BLaER1 treated with 17β-estradiol and CSF1 and Interleukin-3, amounts not matched to agents 10 nM and 100 nM (cell line): ENCODE data around the gene GALNTL6.

ENCODE experiments used
- H3K27ac ChIP-seq, 11 experiments: shearing (Covaris generic); formaldehyde crosslinking; 2 replicates each; pipeline ENCODE4 v1.8.1; 2022
- H3K27me3 ChIP-seq, 11 experiments: shearing (Covaris generic); formaldehyde crosslinking; 2 replicates each; pipeline ENCODE4 v1.8.1; 2022
- H3K36me3 ChIP-seq, 11 experiments: shearing (Covaris generic); formaldehyde crosslinking; 2 replicates each; pipeline ENCODE4 v1.8.1; 2022
- H3K4me1 ChIP-seq, 10 experiments: shearing (Covaris generic); formaldehyde crosslinking; 2 replicates each; pipeline ENCODE4 v1.8.1; 2022
- H3K4me2 ChIP-seq, 11 experiments: shearing (Covaris generic); formaldehyde crosslinking; 2 replicates each; pipeline ENCODE4 v1.8.1; 2022
- H3K4me3 ChIP-seq, 10 experiments: shearing (Covaris generic); formaldehyde crosslinking; 2 replicates each; pipeline ENCODE4 v1.8.1; 2022
- H3K9ac ChIP-seq, 11 experiments: shearing (Covaris generic); formaldehyde crosslinking; 2 replicates each; pipeline ENCODE4 v1.8.1; 2022
- H3K9me3 ChIP-seq, 11 experiments: shearing (Covaris generic); formaldehyde crosslinking; replicated peaks in 1 of 11; 2 replicates each; pipeline ENCODE4 v1.8.1; 2022
- H4K20me1 ChIP-seq, 11 experiments: shearing (Covaris generic); formaldehyde crosslinking; 2 replicates each; pipeline ENCODE4 v1.8.1; 2022
- Cebpa-rat ChIP-seq, 11 experiments: shearing (Covaris generic); IDR thresholded peaks; 2 replicates each; pipeline ENCODE4 v1.8.1; 2022

Gene GALNTL6

DNA sequence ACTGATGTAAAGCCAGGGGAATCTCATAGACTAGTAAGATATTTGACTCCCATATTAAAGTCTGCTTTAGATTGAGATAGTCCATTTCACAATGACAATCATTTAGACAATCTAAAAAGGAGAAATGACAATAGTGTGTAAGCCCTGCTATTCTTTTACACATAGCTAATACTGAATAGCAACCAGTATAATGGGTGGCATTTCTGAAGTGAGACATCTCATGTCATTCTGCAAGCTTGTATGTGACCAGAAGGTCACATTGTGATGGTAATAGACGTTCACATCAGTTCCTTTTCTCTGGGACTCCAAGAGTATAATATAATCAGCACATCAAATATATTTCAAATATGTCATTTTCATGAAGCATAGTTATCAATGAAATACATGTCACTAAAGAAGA is 440.2 kb downstream of the GALNTL6 start:
- no peaks in the 10 kb centered on the region for H3K36me3 ChIP-seq
- H3K27me3 ChIP-seq = no peaks in the 10 kb centered on the region
- no peaks in the 10 kb centered on the region for H4K20me1 ChIP-seq
- H3K9ac ChIP-seq = no peak overlapping the region
- no peak overlapping the region for H3K4me2 ChIP-seq
- H3K9me3 ChIP-seq = peaks cover 0 to 24% (median 7%) of the 10 kb centered on the region in 11 experiments; a peak in 7 of 22 replicates
- no peak overlapping the region for H3K27ac ChIP-seq
- no peak overlapping the region for H3K4me3 ChIP-seq
- no peak for TF ChIP-seq Cebpa-rat (IDR thresholded peaks at IDR 0.05)
- H3K4me1 ChIP-seq = no peaks in the 10 kb centered on the region

DNA sequence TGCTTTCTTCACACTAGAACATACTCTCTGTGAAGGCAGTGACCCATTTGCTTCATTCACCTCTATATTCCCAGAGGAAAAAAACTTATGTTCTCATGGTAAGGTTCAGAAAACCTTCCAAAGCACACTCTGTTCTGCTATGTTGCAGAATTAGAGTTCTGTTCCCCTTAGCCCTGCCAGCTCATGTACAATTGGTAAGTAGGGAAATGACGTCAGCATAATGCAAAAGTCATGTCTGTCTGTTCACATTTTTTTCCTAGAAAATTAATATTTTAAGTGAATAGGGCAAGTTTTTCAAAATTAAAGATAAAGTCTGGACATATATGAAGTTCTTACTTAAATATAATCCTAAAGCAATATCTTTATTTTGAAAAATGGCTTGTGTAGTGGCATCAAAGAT is 443.6 kb downstream of the GALNTL6 start:
- Histone ChIP-seq H3K9ac (no peak overlapping the region), H4K20me1 (no peaks in the 10 kb centered on the region), H3K4me3 (no peak overlapping the region), H3K27ac (no peak overlapping the region), H3K27me3 (no peaks in the 10 kb centered on the region), H3K4me1 (no peaks in the 10 kb centered on the region), H3K4me2 (no peak overlapping the region), H3K36me3 (no peaks in the 10 kb centered on the region), H3K9me3 (no peaks in the 10 kb centered on the region)
- TF ChIP-seq Cebpa-rat (IDR thresholded peaks at IDR 0.05) = no peak

DNA sequence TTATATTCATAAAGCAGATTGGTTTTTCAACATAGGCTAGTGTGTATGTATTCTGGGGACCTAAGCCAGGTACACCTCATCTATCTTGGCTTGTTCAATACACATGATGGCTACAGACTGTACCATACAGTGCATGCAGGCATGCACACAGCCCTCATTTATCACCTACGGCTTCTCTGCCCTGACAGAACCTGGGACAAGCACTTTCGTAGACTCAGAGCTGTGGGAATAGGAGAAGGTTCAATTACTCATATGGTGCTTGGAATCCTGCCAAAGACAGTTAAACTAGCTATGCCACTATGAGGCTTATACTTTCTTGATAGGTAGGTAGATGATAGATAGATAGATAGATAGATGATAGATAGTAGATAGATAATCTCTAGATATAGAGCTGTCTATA is 457.2 kb downstream of the GALNTL6 start:
- Histone ChIP-seq H3K4me2 (no peak overlapping the region), H3K9ac (no peak overlapping the region), H3K27ac (no peak overlapping the region), H4K20me1 (no peaks in the 10 kb centered on the region), H3K9me3 (no peaks in the 10 kb centered on the region), H3K36me3 (no peaks in the 10 kb centered on the region), H3K4me3 (no peak overlapping the region), H3K4me1 (no peaks in the 10 kb centered on the region), H3K27me3 (no peaks in the 10 kb centered on the region)
- TF ChIP-seq Cebpa-rat (IDR thresholded peaks at IDR 0.05) = no peak

DNA sequence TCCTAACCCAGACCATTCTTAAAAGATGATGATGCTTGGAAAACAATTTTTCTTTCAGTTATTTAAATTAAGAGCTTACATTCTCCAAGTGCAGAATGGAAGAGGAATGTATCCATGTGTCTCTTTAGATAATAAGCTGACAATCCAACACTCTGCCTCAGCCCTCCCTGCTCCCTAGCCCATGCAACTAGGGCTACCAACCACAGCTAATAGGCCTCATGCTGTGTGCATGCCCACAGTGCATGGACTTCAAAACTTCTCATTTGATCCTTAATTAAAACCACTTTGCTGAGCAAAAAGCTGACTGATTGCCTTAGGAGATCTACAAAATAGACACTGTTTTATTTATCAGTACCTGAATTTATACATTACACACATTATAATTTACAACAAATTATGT is 473.9 kb downstream of the GALNTL6 start:
- H3K9me3 ChIP-seq = no peaks in the 10 kb centered on the region
- H3K9ac ChIP-seq = no peak overlapping the region
- H3K4me3 ChIP-seq = no peak overlapping the region
- H3K27ac ChIP-seq = no peak overlapping the region
- H3K4me2 ChIP-seq = no peak overlapping the region
- H3K4me1 ChIP-seq = no peaks in the 10 kb centered on the region
- H4K20me1 ChIP-seq = no peaks in the 10 kb centered on the region
- H3K27me3 ChIP-seq = no peaks in the 10 kb centered on the region
- H3K36me3 ChIP-seq = no peaks in the 10 kb centered on the region
- TF ChIP-seq Cebpa-rat (IDR thresholded peaks at IDR 0.05) = no peak

DNA sequence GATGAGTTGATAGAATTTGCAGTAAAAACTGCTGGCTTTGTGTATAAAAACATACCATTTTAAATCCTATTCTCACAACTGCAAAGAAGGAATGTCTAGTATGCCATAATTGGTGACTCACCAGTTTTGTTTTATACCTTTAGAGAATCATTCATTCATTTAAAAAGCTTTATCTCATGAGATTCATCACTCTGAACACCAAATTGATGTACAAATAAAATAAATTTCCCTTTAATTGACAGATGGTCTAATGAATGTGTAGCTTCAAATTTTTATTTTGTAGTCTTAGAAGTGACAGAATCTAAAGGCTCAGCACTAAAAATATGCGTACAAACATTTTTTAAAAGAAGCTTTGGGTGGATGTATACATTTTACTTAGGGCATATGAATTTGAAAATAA is 492.5 kb downstream of the GALNTL6 start:
- H3K27ac ChIP-seq = no peak overlapping the region
- no peaks in the 10 kb centered on the region for H4K20me1 ChIP-seq
- no peak overlapping the region for H3K4me3 ChIP-seq
- H3K4me2 ChIP-seq = no peak overlapping the region
- no peaks in the 10 kb centered on the region for H3K36me3 ChIP-seq
- H3K27me3 ChIP-seq = no peaks in the 10 kb centered on the region; a peak in 1 of 22 replicates
- peaks cover 0 to 15% (median 11%) of the 10 kb centered on the region in 11 experiments; a peak in 15 of 22 replicates for H3K9me3 ChIP-seq
- no peak for TF ChIP-seq Cebpa-rat (IDR thresholded peaks at IDR 0.05)
- no peak overlapping the region for H3K9ac ChIP-seq
- peaks cover 0 to 13% (median 5%) of the 10 kb centered on the region in 10 experiments; a peak in 10 of 20 replicates for H3K4me1 ChIP-seq

DNA sequence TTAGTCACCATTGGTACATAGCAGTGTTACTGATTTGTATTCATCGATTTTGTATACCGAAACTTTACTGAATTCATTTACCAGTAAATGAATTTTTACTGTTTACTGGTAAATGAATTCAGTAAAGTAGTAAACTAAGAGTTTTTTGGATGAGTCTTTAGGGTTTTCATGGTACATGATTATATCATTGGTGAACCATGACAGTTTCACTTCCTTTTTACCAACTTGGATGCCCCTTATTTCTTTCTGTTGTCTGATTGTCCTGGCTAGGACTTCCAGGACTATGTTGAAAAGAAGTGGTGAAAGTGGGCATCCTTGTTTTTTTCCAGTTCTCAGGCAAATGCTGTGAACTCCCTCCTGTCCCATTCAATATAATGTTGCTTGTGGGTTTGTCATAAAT is 494.9 kb downstream of the GALNTL6 start:
- no peak overlapping the region for H3K4me3 ChIP-seq

DNA sequence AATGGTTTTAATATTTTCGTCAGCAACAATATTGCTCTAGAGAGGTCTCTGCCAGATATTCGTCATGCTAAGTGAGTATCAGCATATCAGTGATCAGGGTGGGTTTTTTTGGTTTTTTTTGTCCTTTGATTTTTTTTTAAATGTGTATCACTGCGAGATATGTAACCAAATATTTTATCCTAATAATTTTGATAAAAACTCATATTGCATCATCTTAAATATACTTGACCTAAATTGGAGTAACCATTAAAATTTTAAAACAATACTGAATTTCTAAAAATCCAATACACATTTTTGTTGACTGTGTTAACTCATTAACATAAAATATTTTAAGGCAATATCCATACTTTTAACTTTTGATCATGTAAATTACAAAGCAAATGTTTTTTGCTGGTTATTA is 498.5 kb downstream of the GALNTL6 start:
- no peaks in the 10 kb centered on the region for H4K20me1 ChIP-seq
- H3K4me3 ChIP-seq = no peak overlapping the region
- no peak overlapping the region for H3K4me2 ChIP-seq
- H3K36me3 ChIP-seq = no peaks in the 10 kb centered on the region
- no peak for TF ChIP-seq Cebpa-rat (IDR thresholded peaks at IDR 0.05)
- peaks cover 0 to 13% (median 5%) of the 10 kb centered on the region in 10 experiments; a peak in 10 of 20 replicates for H3K4me1 ChIP-seq
- peaks cover 0 to under 1% (median 0%) of the 10 kb centered on the region in 11 experiments; a peak in 1 of 22 replicates for H3K27me3 ChIP-seq
- H3K9ac ChIP-seq = no peak overlapping the region
- peaks cover 0 to 12% (median 9%) of the 10 kb centered on the region in 11 experiments; a peak in 15 of 22 replicates for H3K9me3 ChIP-seq
- H3K27ac ChIP-seq = no peak overlapping the region

More for the DNA sequence above, 494.9 kb downstream of the GALNTL6 start:
- Histone ChIP-seq H3K36me3 (no peaks in the 10 kb centered on the region), H3K27me3 (no peaks in the 10 kb centered on the region; a peak in 1 of 22 replicates), H3K9ac (no peak overlapping the region), H3K9me3 (peaks cover 0 to 15% (median 10%) of the 10 kb centered on the region in 11 experiments; a peak in 15 of 22 replicates), H3K27ac (no peak overlapping the region), H3K4me1 (peaks cover 0 to 13% (median 5%) of the 10 kb centered on the region in 10 experiments; a peak in 10 of 20 replicates), H4K20me1 (no peaks in the 10 kb centered on the region), H3K4me2 (peak overlapping the region in 8 of 11 experiments; percentile 0 to 56 (median 26); a peak in 8 of 22 replicates)
- TF ChIP-seq Cebpa-rat (IDR thresholded peaks at IDR 0.05) = no peak

DNA sequence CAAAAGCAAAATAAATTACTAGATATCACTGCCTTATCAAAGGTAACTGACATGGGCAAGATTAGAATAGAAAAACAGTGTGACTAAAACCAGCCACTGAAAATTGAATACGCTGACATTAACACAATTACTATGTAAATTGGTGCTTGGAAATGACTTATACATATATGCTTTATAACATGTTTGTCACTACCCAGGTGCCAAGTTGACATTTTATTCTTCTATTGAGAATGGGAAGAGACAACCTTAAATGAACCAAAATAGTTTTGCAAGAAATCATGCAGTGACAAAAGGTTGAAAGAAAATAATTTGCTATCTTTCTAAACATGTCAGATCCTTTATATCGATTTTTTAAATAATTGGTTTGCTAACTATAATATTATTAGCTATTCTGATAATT is 510.1 kb downstream of the GALNTL6 start:
- Histone ChIP-seq H4K20me1 (no peaks in the 10 kb centered on the region; a peak in 1 of 22 replicates), H3K4me2 (no peak overlapping the region), H3K36me3 (no peaks in the 10 kb centered on the region), H3K4me3 (no peak overlapping the region), H3K27me3 (peaks cover 0 to 29% (median 16%) of the 10 kb centered on the region in 11 experiments; a peak in 12 of 22 replicates), H3K4me1 (peaks cover 8 to 25% (median 17%) of the 10 kb centered on the region in 10 experiments; a peak in 18 of 20 replicates), H3K27ac (no peak overlapping the region), H3K9ac (no peak overlapping the region), H3K9me3 (peaks cover 0 to 9% (median 0%) of the 10 kb centered on the region in 11 experiments; a peak in 2 of 22 replicates)
- no peak for TF ChIP-seq Cebpa-rat (IDR thresholded peaks at IDR 0.05)

DNA sequence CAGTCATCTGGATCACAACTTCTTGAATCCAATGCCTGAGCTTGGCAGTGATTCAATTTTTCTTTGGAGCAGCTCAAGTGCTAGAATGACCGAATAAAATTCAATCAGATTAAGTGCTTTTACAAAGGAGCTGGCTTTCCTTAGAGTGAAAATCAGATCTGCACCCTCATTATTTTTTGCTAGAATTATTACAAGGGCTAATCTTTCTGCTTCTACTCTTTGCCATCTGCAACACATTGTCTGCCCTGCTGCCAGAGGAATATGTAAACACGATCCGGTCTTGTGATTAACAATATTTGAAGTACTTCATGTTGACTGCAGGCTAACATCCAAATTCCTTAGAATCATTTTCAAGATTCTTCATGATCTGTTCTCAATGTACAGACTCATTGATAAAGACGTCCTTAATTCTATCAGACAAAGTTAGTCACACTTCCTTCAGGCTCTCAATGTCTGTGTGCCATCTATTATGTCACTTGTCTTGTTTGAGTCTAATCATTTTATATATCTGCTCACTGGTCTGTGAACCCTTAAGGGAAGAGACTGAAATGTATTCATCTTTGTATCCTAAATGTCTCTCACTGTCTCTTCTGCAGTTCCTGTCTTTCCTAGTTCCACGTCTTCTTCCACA is 531.2 kb downstream of the GALNTL6 start:
- Histone ChIP-seq H3K27ac (no peak overlapping the region), H3K4me3 (no peak overlapping the region)
- TF ChIP-seq Cebpa-rat (IDR thresholded peaks at IDR 0.05) = no peak

DNA sequence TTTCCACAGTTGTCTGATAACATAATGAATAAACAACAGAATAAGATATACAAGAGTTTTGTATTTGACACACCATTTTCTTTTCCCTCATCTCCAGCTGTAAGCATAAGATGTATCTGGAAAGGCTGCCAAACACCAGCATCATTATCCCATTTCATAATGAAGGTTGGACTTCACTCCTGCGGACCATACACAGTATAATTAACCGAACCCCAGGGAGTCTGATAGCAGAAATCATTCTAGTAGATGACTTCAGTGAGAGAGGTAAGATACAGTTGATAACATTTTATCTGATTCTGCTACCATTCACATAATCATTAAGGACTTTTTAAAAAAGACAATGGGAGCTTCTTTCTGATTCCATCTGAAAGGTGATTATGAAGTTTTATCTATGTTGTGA is 535.2 kb downstream of the GALNTL6 start:
- Histone ChIP-seq H3K9me3 (no peaks in the 10 kb centered on the region), H3K4me2 (no peak overlapping the region), H3K36me3 (no peaks in the 10 kb centered on the region), H3K27ac (no peak overlapping the region), H4K20me1 (no peaks in the 10 kb centered on the region), H3K4me3 (no peak overlapping the region), H3K27me3 (no peaks in the 10 kb centered on the region), H3K4me1 (no peaks in the 10 kb centered on the region), H3K9ac (no peak overlapping the region)
- no peak for TF ChIP-seq Cebpa-rat (IDR thresholded peaks at IDR 0.05)

More for the DNA sequence above, 531.2 kb downstream of the GALNTL6 start:
- no peaks in the 10 kb centered on the region for H3K4me1 ChIP-seq
- H3K4me2 ChIP-seq = no peak overlapping the region
- no peak overlapping the region for H3K9ac ChIP-seq
- H3K27me3 ChIP-seq = no peaks in the 10 kb centered on the region
- no peaks in the 10 kb centered on the region for H3K36me3 ChIP-seq
- H4K20me1 ChIP-seq = no peaks in the 10 kb centered on the region
- H3K9me3 ChIP-seq = no peaks in the 10 kb centered on the region
